Measurements from ENCODE around the gene MFSD12.

Gene MFSD12

GRCh38 chr19:3575949-3576673 lies 18.7 kb upstream of the MFSD12 start:
- Histone ChIP-seq H3K4me3 (ENCODE audit: low read length) (no peak overlapping the region), H3K27me3 (ENCODE audit: control insufficient read depth, low read length) (no peaks in the 10 kb centered on the region), H3K9me3 (ENCODE audit: control insufficient read depth, insufficient read depth, low read length) (no peaks in the 10 kb centered on the region), H3K79me2 (ENCODE audit: control insufficient read depth, low read length) (peaks cover 6% of the 10 kb centered on the region), H3F3A (ENCODE audit: control insufficient read depth, insufficient read depth) (no peaks in the 10 kb centered on the region), H3K9me2 (replicated peaks; ENCODE audit: control insufficient read depth, low read length) (no peaks in the 10 kb centered on the region), H4K20me1 (ENCODE audit: control insufficient read depth, insufficient read depth, low read depth, low read length) (no peaks in the 10 kb centered on the region; the same call in 1 of the 2 replicates), H3K4me1 (ENCODE audit: control insufficient read depth, low read length) (peaks cover 10% of the 10 kb centered on the region), H3K4me2 (ENCODE audit: low read length) (no peak overlapping the region), H3K27ac (ENCODE audit: low read depth, low read length) (no peak overlapping the region), H3K36me3 (ENCODE audit: control insufficient read depth, low read length) (peaks cover 16% of the 10 kb centered on the region)
- TF ChIP-seq, protein P1, sequence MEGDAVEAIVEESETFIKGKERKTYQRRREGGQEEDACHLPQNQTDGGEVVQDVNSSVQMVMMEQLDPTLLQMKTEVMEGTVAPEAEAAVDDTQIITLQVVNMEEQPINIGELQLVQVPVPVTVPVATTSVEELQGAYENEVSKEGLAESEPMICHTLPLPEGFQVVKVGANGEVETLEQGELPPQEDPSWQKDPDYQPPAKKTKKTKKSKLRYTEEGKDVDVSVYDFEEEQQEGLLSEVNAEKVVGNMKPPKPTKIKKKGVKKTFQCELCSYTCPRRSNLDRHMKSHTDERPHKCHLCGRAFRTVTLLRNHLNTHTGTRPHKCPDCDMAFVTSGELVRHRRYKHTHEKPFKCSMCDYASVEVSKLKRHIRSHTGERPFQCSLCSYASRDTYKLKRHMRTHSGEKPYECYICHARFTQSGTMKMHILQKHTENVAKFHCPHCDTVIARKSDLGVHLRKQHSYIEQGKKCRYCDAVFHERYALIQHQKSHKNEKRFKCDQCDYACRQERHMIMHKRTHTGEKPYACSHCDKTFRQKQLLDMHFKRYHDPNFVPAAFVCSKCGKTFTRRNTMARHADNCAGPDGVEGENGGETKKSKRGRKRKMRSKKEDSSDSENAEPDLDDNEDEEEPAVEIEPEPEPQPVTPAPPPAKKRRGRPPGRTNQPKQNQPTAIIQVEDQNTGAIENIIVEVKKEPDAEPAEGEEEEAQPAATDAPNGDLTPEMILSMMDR (IDR thresholded peaks at IDR 0.05; ENCODE audit: low read depth, low read length, poor library complexity, severe bottlenecking): no peak
- TF ChIP-seq EZH2phosphoT487 (IDR thresholded peaks at IDR 0.05; ENCODE audit: borderline replicate concordance, low read length): no peak

DNA sequence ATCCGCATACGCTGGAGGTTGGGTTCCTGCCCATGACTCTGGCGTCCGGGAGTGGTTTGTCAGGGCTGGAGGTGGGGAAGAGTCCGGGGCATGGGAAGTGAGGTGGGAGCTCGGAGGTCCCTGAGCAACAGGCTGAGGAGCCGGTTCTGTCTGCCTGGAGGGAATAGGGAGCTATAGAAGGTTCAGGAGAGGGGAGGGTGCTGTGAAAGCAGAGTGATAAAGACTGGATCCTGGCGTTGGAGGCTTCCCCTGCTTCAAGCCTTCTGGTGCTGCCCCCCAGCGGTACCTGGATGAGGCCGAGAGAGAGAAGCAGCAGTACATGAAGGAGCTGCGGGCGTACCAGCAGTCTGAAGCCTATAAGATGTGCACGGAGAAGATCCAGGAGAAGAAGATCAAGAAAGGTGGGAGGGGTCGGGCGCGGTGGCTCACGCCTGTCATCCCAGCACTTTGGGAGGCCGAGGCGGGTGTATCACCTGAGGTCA lies 17.9 kb upstream of the MFSD12 start:
- no peak overlapping the region for H3K4me3 ChIP-seq (ENCODE audit: low read length)
- no peaks in the 10 kb centered on the region for H3K9me3 ChIP-seq (ENCODE audit: control insufficient read depth, insufficient read depth, low read length)
- H3K9me2 ChIP-seq (replicated peaks; ENCODE audit: control insufficient read depth, low read length): no peaks in the 10 kb centered on the region
- no peaks in the 10 kb centered on the region for H3K27me3 ChIP-seq (ENCODE audit: control insufficient read depth, low read length)
- H4K20me1 ChIP-seq (ENCODE audit: control insufficient read depth, insufficient read depth, low read depth, low read length): no peaks in the 10 kb centered on the region; the same call in 1 of the 2 replicates
- H3K36me3 ChIP-seq (ENCODE audit: control insufficient read depth, low read length): peaks cover 16% of the 10 kb centered on the region
- H3K27ac ChIP-seq (ENCODE audit: low read depth, low read length): no peak overlapping the region
- H3K4me1 ChIP-seq (ENCODE audit: control insufficient read depth, low read length): peaks cover 10% of the 10 kb centered on the region
- H3K4me2 ChIP-seq (ENCODE audit: low read length): no peak overlapping the region
- H3F3A ChIP-seq (ENCODE audit: control insufficient read depth, insufficient read depth): no peaks in the 10 kb centered on the region; the same call in 1 of the 2 replicates
- TF ChIP-seq EZH2phosphoT487 (IDR thresholded peaks at IDR 0.05; ENCODE audit: borderline replicate concordance, low read length): no peak
- TF ChIP-seq, protein P1 (IDR thresholded peaks at IDR 0.05; ENCODE audit: low read depth, low read length, poor library complexity, severe bottlenecking): no peak
- H3K79me2 ChIP-seq (ENCODE audit: control insufficient read depth, low read length): peaks cover 6% of the 10 kb centered on the region

DNA sequence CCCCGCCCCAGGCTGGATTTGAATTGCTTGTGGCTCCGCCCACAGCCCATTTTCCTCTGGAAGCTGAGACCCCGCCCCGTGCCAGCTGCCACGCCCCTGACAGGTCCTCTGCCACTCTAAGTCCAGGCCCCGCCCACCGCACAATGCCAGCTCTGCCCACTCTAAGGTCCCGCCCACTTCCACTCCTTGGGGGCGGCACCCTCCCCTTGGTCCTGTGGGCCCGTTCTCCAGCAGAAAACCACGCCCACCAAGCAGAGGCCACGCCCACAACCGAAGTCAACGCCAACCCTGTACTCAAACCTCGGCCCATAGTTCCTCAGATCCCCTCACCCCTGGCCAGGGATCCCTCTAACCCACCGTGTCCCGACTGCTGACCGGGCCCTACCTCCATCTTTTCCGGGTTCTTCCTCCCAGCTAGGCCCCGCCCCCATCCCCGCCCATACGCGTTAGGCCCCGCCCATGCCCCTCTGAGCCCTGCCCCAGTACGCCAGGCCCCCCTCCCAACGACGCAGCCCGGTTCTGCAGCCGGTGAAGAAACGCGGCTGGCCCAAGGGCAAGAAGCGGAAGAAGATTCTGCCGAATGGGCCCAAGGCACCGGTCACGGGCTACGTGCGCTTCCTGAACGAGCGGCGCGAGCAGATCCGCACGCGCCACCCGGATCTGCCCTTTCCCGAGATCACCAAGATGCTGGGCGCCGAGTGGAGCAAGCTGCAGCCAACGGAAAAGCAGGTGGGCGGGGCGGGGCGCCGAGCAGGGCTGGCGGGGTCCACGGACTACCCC lies 16.7 kb upstream of the MFSD12 start:
- Histone ChIP-seq H3K36me3 (ENCODE audit: control insufficient read depth, low read length) (peaks cover 16% of the 10 kb centered on the region), H3K27me3 (ENCODE audit: control insufficient read depth, low read length) (no peaks in the 10 kb centered on the region), H3K4me2 (ENCODE audit: low read length) (peak overlapping the region; percentile 92), H3K79me2 (ENCODE audit: control insufficient read depth, low read length) (peaks cover 6% of the 10 kb centered on the region), H3K27ac (ENCODE audit: low read depth, low read length) (no peak overlapping the region), H3K4me3 (ENCODE audit: low read length) (peak overlapping the region; percentile 93), H3K9me2 (replicated peaks; ENCODE audit: control insufficient read depth, low read length) (no peaks in the 10 kb centered on the region), H3K9me3 (ENCODE audit: control insufficient read depth, insufficient read depth, low read length) (no peaks in the 10 kb centered on the region), H3K4me1 (ENCODE audit: control insufficient read depth, low read length) (peaks cover 10% of the 10 kb centered on the region), H3F3A (ENCODE audit: control insufficient read depth, insufficient read depth) (no peaks in the 10 kb centered on the region; the same call in 1 of the 2 replicates), H4K20me1 (ENCODE audit: control insufficient read depth, insufficient read depth, low read depth, low read length) (no peaks in the 10 kb centered on the region; the same call in 1 of the 2 replicates)
- no peak for TF ChIP-seq EZH2phosphoT487 (IDR thresholded peaks at IDR 0.05; ENCODE audit: borderline replicate concordance, low read length)
- TF ChIP-seq, protein P1 (IDR thresholded peaks at IDR 0.05; ENCODE audit: low read depth, low read length, poor library complexity, severe bottlenecking): no peak
